Measurements from ENCODE around the gene MEG3.

MEG3 gene

DNA sequence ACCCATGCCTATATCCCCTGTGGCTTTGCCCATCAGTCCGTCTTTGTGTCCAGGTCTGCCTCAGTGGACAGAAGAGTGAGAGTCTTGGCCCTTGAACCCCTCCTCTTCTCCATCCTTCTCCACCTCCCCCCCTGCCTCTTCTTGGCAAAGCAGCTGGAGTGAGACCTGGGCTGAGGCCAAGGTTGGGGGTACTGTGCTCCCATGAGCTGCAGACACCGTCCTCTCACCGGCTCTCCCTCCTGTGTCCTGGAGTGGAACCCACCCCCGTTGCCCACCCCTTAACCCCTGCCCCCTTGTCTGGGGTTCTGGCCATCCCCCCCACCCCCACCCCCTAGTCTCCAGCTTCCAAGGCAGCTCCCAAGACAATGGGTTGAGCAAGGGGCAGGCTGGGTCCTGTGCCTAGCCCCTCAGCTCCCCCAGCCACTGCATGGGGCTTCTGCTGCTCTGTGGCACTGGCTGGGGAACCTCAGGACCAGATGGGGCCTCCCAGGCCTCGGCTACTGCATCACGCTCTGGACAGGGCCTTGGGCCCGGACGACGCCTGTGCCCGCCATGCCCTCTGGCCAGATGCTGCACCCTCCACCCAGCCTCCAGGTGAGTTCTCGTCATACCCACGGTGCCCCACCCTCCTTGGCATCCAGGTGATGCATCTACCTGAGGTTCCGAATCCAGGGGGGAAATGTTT lies 41.9 kb downstream of the MEG3 start:
- DNase-seq: no peak

DNA sequence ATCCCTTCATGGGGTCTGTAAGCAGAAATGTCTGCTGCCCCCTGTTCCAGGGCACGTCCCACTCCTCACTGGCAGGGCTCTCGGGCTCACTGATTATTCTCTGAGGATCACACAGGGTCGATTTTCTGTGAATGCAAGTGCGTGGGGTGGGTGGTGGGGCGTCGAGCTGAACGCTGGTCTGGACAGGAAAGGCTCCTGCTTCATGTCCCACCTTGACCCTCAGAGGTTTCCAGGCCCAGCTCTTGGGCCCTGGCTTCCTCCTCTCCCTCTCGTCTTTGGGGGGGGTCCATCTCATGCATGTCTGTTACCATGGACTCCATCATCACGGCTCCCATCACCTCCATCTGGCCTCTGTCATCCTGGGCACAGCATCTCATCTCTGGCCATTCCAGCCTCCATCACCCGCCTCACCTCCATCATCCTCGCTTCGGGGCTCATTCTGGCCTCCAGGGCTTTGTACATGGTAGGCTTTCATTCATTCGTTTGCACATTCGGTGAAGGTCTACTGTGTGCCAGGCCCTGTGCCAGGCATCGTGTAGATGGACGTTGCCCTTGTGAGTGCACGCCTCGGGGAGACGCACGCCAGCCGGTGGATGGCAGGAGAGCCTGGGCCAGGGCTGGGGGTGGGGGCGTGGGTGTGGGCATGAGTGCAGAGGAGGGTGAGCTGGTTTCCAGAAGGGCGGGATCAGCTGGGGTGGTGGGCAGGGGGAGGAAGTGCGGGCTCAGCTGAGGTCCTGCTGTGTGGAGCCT lies 42.9 kb downstream of the MEG3 start:
- DNase-seq: no peak

DNA sequence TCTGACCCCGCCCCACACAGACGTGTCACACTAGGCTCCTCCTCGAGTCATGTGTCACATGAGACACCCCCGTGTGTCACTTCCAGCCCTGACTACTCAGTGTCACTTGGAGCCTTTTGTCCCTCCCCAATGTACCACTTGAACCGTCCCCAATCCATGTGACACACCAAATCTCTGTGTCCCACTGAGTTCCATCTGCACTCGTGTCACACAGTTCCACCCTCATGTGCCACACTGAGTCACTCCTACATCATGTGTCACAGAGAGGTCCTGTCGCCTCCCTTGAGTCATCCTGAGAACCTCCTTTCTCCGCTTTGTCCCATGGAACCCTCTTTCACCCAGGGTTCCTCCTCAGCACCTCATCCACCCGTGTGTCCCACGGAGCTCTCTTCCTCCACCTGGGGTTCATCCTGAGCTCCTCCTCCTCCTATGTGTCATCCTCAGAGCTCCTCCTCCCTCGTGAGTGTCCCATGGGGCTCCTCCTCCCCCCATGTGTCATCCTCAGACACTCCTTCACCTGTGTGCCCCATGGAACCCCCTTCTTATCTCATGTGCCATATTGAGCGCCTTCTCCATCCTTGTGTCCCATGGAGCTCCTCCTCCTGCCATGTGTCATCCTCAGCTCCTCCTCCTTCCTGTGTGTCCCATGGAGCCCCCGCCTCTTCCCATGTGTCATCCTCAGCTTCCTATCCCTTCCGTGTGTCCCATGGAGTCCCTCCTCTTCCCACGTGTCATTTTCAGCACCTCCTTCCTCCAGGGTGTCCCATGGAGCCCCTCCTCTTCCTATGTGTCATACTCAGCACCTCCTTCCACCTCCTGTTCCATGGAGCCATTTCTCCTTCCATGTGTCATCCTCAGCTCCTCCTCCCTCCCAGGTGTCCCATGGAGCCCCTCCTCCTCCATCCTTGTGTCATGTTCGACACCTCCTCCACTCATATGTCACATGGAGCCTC lies 45.6 kb downstream of the MEG3 start:
- no peak for DNase-seq

DNA sequence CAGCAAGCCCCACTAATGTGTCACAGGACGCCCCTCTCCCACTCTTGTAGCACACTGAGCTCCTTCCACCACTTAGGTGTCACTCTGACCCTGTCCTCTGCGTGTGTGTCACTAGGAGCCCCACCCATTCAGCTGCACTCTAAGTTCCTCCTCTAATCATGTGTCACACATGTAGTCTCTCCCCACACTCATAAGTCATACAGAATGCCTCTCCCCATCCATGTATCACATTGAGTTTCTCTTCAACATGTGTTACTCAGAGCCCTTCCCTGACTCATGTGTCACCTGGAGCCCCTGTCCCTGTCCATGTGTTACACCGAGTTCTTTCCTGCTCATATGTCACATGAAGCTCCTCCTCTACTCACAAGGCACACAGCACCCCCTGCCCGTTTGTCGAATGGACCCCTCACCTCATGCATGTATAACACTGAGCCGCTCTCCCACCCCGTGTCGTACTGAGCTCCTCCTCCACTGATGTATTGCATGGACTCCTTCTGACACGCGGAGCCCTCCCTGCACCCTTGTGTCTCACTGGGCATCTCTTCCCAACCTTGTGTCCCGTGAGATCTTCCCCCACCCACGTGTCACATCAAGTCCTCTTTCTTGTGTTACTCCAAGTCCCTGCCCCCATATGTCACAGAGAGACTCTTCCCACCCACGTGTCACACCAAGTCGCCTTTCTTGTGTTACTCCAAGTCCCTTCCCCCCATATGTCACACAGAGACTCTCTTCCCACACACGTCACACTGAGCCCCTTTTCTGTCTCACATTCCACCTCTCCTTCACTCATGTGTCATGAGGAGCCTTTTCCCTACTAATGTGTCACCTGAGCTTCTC lies 46.6 kb downstream of the MEG3 start:
- DNase-seq: no peak

DNA sequence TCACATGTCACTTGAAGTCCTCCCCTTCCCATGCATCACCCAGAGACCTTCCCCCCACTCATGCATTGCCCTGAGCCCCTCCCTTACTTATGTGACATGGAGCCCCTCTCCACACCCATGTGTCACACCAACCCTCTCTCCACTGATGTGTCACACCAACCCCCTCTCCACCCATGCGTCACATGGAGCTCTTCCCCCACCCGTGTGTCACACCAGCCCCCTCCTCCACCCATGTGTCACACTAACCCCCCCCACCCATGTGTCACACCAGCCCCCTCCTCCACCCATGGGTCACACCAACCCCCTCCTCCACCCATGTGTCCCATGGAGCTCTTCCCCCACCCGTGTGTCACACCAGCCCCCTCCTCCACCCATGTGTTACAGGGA lies 47.2 kb downstream of the MEG3 start:
- no peak for DNase-seq

DNA sequence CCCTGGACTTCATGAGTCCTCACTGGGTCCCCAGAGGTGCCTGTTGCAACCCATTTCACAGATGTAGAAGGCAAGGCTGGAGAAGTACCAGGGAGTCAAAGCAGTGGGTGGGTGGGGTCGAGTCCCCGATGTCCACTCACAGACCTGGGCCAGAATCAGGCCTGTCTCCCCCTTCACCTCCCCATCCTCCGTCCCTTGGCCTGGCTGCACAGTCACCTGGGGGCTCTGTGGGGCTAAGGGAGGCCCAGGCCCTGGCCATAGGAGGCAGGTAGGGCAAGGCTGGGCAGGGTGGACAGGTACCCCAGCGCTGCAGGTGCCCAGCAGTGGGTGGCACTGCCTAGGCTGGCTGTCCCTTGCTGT lies 48.1 kb downstream of the MEG3 start:
- no peak for DNase-seq

DNA sequence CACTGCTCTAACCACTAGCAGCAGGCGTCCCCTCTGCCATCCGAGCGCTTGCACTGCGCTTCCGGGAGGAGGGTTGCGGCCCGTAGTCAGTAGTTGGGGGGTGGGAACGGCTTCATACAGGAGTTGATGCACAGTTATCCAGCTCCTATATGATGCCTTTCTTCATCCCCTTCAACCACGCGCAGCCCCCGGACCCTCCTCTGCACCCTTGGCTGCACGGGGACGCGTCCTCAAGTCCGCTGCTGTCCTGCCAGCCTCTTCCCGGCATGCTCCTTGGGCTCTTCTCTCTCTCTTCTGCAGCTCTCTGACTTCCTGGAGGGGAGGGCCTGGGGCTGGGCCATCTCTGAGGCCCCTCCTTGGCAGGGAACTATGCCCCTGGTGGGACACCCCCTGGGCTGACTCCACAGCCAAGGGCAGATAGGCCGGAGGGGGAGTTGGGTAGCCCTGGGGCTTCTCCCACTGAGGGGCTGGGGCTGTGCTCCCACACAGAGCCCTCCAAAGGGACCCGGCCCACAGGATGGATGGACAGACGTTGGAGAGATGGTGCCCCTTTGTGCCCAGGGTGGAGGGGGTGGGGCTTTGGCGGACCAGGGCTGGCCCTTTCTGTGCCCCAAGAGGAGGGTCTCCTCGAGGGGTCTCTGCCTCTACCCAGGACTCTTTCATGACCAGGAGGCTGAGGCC lies 48.6 kb downstream of the MEG3 start:
- no peak for DNase-seq

DNA sequence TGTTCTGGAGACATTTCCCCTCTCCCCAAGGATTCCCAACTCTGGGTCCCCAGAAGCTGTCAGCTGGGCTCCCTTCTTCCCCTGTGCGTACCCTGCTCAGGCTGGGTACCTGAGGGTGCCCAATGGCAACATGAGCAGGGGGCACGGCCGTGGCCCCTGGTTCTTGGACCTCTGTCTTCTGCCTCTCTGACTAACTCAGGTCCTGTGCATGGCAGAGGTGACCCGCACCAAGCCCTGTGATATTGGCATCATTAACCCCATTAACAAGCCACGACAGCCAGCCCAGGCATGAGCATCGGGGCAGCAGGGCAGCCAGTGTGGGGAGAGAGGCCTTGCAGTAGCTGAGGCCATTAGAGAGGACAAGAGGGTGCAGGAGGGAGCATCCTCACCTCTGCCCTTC lies 49.2 kb downstream of the MEG3 start:
- DNase-seq: no peak

DNA sequence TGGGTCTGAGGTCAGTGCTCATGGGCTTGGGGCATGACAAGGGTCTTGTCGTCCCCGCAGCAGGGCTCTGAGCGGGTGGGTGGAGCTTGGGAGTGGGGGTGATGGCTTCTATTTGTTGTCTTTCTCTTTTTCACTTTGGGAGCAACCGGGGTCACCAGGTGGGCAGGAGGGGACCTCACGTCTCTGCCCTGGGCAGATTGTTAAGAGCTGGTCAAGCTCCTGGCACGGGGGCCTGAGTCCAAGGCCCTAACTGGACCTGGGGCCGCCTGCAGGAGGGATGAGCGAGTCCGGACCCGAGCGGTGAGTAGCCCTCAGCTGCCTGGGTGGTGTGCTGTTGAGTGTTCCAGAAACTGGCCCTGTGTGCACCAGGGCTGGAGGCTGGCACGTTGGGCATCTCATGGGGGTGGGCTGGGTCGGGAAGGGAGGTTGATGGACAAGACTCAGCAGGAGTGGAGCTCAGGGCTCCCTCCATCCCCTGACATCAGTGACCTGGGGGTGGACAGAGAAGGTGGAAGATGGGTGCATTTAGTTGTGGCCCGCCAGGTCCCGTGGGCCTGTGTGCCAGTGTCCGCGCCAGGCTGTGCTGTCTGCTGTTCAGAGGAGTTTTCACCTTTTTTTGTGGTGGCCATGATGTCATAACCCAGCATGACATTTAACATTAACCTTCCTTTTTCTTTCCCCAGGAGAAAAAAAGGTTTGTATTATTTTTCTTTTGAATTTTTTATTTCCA lies 50.1 kb downstream of the MEG3 start:
- no peak for DNase-seq

DNA sequence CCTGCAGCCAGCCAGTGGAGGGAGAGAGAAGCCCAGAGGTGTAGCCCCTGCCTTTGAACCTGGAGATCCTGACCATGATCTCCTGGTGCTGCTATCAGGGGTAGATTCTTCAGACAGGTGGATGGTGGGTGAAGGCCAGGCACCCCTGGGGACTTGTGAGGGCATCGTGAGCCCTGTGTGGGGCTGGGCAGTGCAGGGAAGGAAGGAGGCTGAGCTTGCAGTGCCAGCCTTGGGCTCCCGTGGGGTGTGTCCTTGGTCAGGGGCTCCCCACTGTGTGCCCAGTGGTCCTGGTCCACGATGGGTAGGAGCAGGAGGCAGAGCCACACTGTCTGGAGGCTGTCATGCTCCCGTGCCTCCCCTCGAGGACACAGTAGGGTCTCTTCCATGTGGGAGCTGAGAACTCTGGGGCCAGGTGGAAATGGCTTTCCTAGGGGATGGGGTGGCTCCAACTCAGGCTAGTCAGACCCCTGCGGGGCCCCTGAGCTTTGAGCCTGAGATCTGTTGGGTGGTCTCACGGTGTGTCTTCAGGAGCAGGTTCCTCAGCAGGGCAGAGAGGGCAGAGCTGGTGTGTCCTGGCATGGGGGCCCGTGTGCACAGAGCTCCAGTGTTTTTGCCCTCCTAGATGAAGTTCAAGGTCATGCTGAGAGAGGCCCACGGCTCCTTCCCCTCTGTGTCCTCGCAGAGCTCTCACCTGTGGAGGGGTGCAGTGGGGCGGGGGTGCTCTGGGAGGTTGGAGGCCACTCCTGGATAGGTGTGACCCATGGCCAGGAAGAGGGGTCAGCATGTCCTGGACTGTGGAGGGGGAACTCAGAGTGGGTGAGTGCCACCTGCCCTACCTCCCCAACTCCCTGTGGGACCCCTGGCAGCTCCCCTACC lies 52.6 kb downstream of the MEG3 start:
- no peak for DNase-seq

DNA sequence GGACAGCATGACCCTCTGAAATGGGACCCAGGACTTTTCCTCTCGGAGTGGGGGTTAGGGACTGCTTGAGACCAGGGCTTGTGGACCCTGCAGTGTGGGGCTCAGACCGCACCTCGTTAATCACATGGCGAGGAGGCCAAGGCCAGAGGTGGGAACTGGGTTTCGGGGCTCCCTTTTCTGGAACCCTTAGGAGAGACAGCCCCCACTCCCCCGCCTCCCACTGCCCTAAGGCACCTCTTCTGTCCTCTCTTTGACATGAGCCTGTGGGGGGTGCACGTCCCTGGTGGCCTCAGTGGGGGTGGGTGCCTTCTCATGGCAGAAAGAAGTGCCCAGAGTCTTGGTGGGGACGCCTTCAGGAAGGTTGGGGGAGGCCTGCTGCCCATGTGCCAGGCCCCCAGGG lies 53.3 kb downstream of the MEG3 start:
- no peak for DNase-seq

DNA sequence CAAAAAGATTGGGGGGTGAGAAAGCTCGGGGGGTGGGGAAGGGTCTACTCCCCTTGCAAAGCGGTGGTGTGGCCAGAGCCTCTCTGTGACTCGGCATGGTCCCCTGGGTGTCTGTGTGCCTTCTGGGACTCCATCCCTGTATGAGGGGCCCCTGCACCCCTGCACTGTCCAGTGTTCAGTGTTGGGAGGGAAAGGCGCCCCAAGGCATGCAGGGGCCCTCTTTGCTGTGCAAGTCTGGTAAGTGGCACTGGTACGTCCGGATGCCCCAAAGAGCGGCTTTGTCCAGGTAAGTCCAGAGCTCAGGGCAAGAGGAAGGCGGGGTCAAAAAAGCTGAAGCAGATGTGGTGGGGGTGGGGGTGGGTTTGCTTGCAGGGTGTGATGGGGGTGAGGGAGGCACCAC lies 53.9 kb downstream of the MEG3 start:
- DNase-seq: no peak

DNA sequence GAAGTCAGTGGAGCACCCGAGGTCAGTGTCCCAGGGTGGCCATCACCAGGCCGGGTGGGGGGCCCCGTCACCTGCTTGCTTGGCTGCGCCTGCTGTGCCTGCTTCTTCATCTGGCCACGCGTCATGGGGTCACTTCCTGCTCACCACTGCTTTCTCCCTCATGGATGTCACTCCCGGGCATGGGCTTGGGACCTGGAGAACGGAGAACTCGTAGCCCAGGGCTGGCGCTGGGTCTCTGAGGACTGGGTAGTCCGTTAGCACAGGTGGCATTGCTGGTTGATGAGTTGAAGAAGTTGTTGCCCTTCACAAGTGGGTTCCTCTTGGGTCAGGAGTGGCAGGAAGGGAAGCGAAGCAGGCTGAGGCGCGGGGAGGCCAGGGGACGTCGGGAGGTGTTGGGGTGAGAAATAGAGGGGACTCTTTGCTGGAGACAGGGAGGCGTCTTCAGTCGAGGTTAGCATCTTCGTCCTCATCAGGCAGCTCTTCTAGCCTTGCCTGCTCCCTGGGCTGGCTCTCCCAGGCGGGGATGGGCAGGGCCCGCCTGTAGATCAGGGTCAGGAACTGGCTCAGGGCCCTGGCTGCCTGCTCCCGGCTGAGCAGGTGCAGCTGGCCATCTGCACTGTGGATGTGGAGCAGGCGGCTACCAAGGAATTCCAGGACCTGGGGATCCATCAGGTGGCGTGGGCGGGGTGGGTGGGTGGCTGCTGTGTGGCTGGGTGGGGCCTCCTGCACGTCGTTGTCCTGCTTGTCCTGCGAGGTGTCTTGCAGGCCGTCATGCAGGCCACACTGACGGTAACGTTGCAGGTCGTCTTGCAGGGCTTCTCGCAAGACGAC lies 54.6 kb downstream of the MEG3 start:
- DNase-seq: no peak

DNA sequence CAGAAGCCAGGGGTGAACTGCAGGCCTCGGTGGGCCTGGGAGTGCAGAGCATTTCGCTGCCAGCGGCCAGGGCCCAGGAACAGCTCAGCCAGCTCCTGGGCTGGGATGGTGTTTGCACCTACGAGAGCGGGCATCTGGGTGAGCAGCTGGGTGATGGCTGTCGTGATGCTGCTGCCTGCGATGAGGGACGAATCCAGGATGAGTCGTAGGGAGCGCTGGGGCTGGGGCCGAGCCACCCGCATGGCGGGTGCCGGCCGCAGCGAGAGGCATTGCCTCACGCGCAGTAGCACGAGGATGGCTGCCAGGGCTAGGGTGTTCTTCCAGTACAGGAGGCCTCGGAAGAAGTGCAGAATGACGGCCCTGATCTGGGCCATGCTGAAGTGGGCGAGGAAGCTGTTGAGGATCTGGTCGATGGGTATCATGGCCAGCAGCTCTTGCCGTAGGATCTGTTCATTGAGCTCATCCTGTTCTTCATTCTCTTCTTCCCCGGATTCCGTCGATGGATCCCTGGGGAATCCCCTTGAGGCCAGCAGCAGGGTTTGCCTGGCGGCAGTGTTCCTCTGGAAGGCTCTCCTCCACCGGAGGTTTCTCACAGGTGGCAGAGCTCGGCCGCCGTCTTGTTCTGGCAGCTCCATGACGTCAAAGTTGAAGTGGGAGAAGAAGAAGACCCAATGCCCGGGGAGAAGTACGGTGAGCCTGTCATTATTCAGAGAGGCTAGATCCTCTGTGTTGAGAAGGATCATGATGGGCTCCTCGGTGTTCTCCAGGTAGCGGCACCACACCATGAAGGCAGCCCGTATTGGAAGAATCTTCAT lies 55.5 kb downstream of the MEG3 start:
- DNase-seq: no peak

DNA sequence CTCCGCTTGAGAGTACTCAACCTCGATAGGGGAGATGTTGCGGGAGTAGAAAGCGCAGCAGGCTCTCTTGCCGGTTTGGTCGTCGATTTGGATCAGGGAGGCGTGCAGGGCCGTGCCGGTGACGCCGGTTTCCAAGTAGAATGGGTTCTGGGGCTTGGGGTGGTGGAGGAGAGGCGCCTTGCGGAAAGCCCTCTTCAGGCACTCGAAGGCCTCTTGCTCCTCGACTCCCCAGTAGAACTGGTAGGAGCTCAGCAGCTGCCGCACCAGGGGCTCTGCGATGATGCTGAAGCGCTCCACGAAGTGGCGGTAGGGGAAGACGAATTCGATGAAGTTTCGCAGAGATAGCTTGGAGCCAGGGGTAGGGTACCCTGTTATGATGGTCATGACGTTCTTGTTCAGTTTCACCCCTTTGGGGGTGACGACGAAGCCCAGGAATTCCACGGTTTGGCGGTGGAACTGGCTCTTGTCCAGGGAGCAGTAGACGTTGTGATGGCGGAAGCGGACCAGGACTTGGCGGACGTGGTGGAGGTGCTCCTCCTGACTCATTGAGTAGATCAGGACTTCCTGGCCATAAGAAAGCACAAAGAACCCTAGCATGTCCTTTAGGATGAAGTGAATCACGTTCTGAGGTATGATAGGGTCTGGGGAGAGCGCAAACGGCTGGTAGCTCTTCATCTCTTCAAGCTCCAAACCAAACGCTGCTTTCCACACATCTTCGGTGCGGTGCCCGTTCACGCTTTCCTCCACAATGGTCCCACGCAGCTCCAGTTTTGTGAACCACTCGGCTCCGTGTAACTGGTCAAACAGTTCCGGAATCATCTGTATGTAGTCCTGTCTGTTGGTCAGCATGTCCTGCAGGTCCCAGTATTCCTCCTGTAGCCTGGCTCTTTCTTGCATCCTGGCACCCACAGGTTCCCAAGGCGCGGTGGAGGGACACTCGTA lies 56.4 kb downstream of the MEG3 start:
- DNase-seq: no peak

DNA sequence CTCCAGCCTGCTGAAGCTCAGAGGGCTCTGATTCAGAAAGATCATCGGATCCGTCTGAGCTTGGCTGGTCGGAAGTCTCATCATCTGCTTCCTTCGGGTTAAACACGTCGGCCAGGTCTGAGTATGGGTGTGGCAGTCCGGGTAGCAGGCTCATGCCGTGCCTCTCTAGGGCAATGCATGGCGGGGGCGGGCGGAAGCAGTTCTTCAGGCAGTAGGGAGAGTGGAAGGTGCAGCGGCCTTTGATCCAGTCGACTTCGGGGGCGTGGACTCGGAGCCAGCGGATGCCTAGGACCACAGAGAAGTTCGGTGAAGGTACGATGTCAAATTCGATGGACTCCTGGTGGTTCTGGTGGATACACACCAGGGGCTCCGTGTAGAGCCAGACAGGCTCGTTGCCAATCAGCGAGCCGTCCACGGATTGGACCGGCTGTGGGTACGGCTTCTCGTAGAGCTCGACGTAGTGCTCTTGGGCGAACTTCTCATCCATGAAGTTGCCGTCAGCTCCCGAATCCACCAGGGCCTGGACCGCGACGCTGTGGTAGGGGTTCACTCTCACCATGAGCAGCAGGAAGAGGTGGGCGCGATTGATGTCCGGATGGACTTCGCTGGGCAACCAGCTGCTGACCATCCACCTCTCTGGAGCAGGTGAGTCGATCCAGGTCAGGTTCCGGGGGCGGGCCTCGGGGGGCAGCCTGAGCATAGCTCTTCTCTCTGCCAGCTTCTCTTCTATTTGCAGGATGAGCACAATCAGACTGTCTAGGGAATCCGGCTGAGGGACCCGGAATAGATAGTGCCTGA lies 57.3 kb downstream of the MEG3 start:
- no peak for DNase-seq

DNA sequence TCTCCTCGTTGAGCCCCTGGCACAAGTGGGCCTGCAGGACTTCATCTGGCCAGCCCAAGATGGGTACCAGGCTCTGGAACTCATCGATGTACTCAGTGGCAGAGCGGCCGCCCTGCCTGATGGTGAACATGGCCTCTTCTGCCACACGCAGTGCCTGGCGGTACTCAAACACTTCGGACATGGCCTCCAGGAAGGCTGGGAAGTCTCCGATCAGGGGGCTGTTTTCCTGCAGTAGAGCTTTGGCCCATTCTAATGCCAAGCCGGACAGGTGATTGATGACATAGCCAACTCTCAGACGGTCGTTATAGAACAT lies 57.8 kb downstream of the MEG3 start:
- no peak for DNase-seq
